IMR-90 (cell line): ENCODE results near the gene KCTD2.

Experiments used
- RCOR1 ChIP-seq: IDR thresholded peaks from 2 replicates; pipeline ENCODE4 v1.6.1; 2012; ENCODE audit warnings: mild to moderate bottlenecking, low read length, improper control_type of control experiment; ENCODE audit not compliant: insufficient replicate concordance
- TF ChIP-seq, protein P1 (sequence below): conservative IDR thresholded peaks from 2 replicates; pipeline ENCODE4 v1.5.1; 2012; ENCODE audit warnings: mild to moderate bottlenecking, low read depth, low read length, improper control_type of control experiment

DNA sequence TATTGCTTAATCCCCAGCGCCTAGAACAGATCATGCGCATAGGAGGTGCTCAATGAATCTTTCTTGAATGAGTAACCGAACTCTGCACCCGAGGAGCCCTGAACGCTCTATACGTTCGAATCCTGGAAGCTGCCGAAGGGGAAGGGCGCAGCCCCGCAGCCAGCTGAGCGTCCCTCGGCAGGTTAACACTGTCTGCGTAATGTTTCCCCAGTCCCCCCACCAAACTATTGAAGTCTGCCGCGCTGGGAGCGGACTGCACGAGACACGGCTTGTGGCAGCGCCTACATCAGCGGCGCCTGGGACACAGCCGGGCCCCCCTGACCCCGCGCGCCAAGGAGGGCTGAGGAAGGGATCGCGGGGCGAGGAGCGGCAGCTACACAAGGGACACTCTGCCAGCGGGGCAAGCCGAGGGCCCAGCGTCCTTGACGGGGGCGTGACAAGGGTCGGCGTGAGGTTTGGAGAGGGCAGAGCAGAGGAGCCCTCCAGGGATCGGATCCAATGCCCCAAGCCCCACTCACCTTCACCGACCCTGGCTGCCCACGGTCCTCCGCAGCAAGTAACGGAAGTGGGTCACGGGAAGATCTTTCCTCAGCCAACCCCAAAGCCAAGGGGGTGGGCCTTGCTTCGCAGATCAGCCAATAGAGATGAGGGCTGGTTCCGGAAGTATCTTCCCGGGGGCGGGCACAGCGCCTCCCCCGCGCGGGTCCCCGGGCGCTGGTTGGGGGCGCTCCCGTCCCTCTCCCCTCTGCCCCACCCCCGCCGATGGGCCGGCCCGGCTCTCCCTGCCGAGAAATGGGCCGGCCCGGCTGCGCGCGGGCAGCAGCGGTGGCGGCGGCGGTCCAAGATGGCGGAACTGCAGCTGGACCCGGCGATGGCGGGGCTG, at the start of gene KCTD2, which contains the start of gene ATP5PD:
- TF ChIP-seq, protein P1, sequence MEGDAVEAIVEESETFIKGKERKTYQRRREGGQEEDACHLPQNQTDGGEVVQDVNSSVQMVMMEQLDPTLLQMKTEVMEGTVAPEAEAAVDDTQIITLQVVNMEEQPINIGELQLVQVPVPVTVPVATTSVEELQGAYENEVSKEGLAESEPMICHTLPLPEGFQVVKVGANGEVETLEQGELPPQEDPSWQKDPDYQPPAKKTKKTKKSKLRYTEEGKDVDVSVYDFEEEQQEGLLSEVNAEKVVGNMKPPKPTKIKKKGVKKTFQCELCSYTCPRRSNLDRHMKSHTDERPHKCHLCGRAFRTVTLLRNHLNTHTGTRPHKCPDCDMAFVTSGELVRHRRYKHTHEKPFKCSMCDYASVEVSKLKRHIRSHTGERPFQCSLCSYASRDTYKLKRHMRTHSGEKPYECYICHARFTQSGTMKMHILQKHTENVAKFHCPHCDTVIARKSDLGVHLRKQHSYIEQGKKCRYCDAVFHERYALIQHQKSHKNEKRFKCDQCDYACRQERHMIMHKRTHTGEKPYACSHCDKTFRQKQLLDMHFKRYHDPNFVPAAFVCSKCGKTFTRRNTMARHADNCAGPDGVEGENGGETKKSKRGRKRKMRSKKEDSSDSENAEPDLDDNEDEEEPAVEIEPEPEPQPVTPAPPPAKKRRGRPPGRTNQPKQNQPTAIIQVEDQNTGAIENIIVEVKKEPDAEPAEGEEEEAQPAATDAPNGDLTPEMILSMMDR, result no peak
- no peak for TF ChIP-seq RCOR1
